ENCODE results near the gene GPR35. TPM values are rescaled to one million over a fixed set of nuclear protein-coding genes. Genes with fewer than 3 reads are reported as not detected.
"Not testable (repeated sequence)": the region's sequence is repeated elsewhere in the genome, so short reads cannot be mapped to it uniquely, and the experiment has no call there.

Gene GPR35
- polyA plus RNA-seq, 1 donor, result 1.7 TPM

GRCh38 chr2:240655931-240656886 lies 30.9 kb downstream of the GPR35 start:
- DNase-seq (ENCODE audit: low read depth), result no peak

GRCh38 chr2:240659883-240660282 lies 34.6 kb downstream of the GPR35 start:
- DNase-seq (ENCODE audit: low read depth), result not testable (repeated sequence)

- no peak for DNase-seq (ENCODE audit: low read depth)
These were observed 37.4 kb downstream of the GPR35 start for GRCh38 chr2:240662681-240663080.

- DNase-seq (ENCODE audit: low read depth), result no peak
These were observed 38.4 kb downstream of the GPR35 start for GRCh38 chr2:240663546-240664190.

GRCh38 chr2:240664622-240665021 lies 39.3 kb downstream of the GPR35 start:
- DNase-seq (ENCODE audit: low read depth), result no peak

GRCh38 chr2:240670402-240670801 lies 45.1 kb downstream of the GPR35 start:
- no peak for DNase-seq (ENCODE audit: low read depth)

- DNase-seq (ENCODE audit: low read depth), result no peak
These were observed 45.7 kb downstream of the GPR35 start for GRCh38 chr2:240670950-240671349.

- DNase-seq (ENCODE audit: low read depth), result no peak
These were observed 46.9 kb downstream of the GPR35 start for GRCh38 chr2:240672076-240672700.

GRCh38 chr2:240672701-240673190 lies 47.5 kb downstream of the GPR35 start:
- DNase-seq (ENCODE audit: low read depth), result no peak

- DNase-seq (ENCODE audit: low read depth), result not testable (repeated sequence)
These were observed 49.3 kb downstream of the GPR35 start for GRCh38 chr2:240674461-240675184.

- DNase-seq (ENCODE audit: low read depth), result not testable (repeated sequence)
These were observed 50.1 kb downstream of the GPR35 start for GRCh38 chr2:240675345-240675744.

- not testable (repeated sequence) for DNase-seq (ENCODE audit: low read depth)
These were observed 52.8 kb downstream of the GPR35 start for GRCh38 chr2:240678043-240678442.

GRCh38 chr2:240678909-240679308 lies 53.6 kb downstream of the GPR35 start:
- not testable (repeated sequence) for DNase-seq (ENCODE audit: low read depth)

GRCh38 chr2:240680185-240680584 lies 54.9 kb downstream of the GPR35 start:
- DNase-seq (ENCODE audit: low read depth), result not testable (repeated sequence)

Other genes starting within 250 kb of the GPR35 start
- gene GPC1, start 189.8 kb upstream of the GPR35 start, polyA plus RNA-seq (ENCODE audit: insufficient read length), result 97.8 TPM
- 9.7 TPM for gene ANKMY1, start 67.5 kb upstream of the GPR35 start, polyA plus RNA-seq (ENCODE audit: insufficient read length)
- gene DUSP28, start 65.1 kb upstream of the GPR35 start, polyA plus RNA-seq (ENCODE audit: insufficient read length), result 10.9 TPM
- 33.2 TPM for gene RNPEPL1, start 57.0 kb upstream of the GPR35 start, polyA plus RNA-seq (ENCODE audit: insufficient read length)
- gene CAPN10, start 38.7 kb upstream of the GPR35 start, polyA plus RNA-seq (ENCODE audit: insufficient read length), result 15.4 TPM
- gene AQP12B, start 57.4 kb downstream of the GPR35 start, polyA plus RNA-seq (ENCODE audit: insufficient read length), result 1.1 TPM
- 0.76 TPM for gene AQP12A, start 66.4 kb downstream of the GPR35 start, polyA plus RNA-seq (ENCODE audit: insufficient read length)
- gene KIF1A, start 194.7 kb downstream of the GPR35 start, polyA plus RNA-seq (ENCODE audit: insufficient read length), result 3.6 TPM
- gene AGXT, start 243.3 kb downstream of the GPR35 start, polyA plus RNA-seq (ENCODE audit: insufficient read length), result not detected

All from forelimb muscle (tissue), 1 donor.